Fibroblast of lung (primary cell): ENCODE measurements around the gene KLHL3. TPM values are rescaled to one million over a fixed set of nuclear protein-coding genes. Genes with fewer than 3 reads are reported as not detected.
A peak's percentile ranks its signal among the peaks of the same experiment; 100 is the strongest.

Source experiments
- DNase-seq, 2 donors: peaks; one replicate each; pipeline versions ENCODE4 v3.0.0 to v3.0.0-alpha.2; 2010; ENCODE audit warnings: low read depth in 2 of 2
- H2AFZ ChIP-seq: 2 replicates; pipeline ENCODE4 v1.5.1; 2012; ENCODE audit warnings: low read length, control low read depth, inconsistent platforms
- H3K27ac ChIP-seq: 2 replicates; pipeline ENCODE4 v1.5.1; 2011; ENCODE audit warnings: low read length, control low read depth; ENCODE audit not compliant: insufficient read depth
- H3K27me3 ChIP-seq: 2 replicates; pipeline ENCODE4 v1.5.1; 2011; ENCODE audit warnings: mild to moderate bottlenecking, low read length; ENCODE audit not compliant: control insufficient read depth, insufficient read depth
- H3K36me3 ChIP-seq: 2 replicates; pipeline ENCODE4 v1.5.1; 2011; ENCODE audit warnings: low read length; ENCODE audit not compliant: control insufficient read depth, insufficient read depth
- H3K4me1 ChIP-seq: 2 replicates; pipeline ENCODE4 v1.5.1; 2011; ENCODE audit warnings: low read length; ENCODE audit not compliant: control insufficient read depth, insufficient read depth; ENCODE audit errors: extremely low read depth
- H3K4me2 ChIP-seq: 2 replicates; pipeline ENCODE4 v1.5.1; 2011; ENCODE audit warnings: low read length, control low read depth; ENCODE audit not compliant: insufficient read depth; ENCODE audit errors: extremely low read depth
- H3K4me3 ChIP-seq, 4 experiments: fragments of 200-600 bp in 1 of 4; sonication (generic) in 1 of 4; replicated peaks in 1 of 4; 2 replicates each; pipeline ENCODE4 v1.5.1; 2011 to 2016; ENCODE audit warnings: low read length in 4 of 4, low read depth in 3 of 4, mild to moderate bottlenecking in 3 of 4, control low read depth in 2 of 4, inconsistent platforms in 1 of 4, mixed read lengths in 1 of 4; ENCODE audit not compliant: insufficient read depth in 1 of 4; ENCODE audit errors: control extremely low read depth in 1 of 4
- H3K79me2 ChIP-seq: 2 replicates; pipeline ENCODE4 v1.5.1; 2012; ENCODE audit warnings: mild to moderate bottlenecking, low read length, inconsistent platforms; ENCODE audit not compliant: control insufficient read depth, insufficient read depth
- H3K9ac ChIP-seq: 2 replicates; pipeline ENCODE4 v1.5.1; 2011; ENCODE audit warnings: mild to moderate bottlenecking, low read length, control low read depth; ENCODE audit not compliant: insufficient read depth
- H3K9me3 ChIP-seq: 2 replicates; pipeline ENCODE4 v1.5.1; 2012; ENCODE audit warnings: low read depth, low read length; ENCODE audit not compliant: control insufficient read depth, insufficient read depth
- H4K20me1 ChIP-seq: 2 replicates; pipeline ENCODE4 v1.5.1; 2011; ENCODE audit warnings: low read length; ENCODE audit not compliant: control insufficient read depth, insufficient read depth; ENCODE audit errors: extremely low read depth
- CTCF ChIP-seq, 2 donors: IDR thresholded peaks in 1 of 2; conservative IDR thresholded peaks in 1 of 2; 1 replicate in 1 of 2; 2 replicates in 1 of 2; pipeline ENCODE4 v1.5.1; 2011 to 2012; ENCODE audit warnings: low read length in 2 of 2, control low read depth in 1 of 2, inconsistent platforms in 1 of 2, low read depth in 1 of 2, mild to moderate bottlenecking in 1 of 2
- EZH2 ChIP-seq: IDR thresholded peaks from 2 replicates; pipeline ENCODE4 v1.5.1; 2012; ENCODE audit warnings: low read length, control low read depth, mild to moderate bottlenecking; ENCODE audit errors: missing control alignments
- polyA plus RNA-seq, 2 donors: library from polyadenylated mRNA; depleted of rRNA in 1 of 2; stranded (reverse) in 1 of 2; unstranded in 1 of 2; fragments of >200 nt; gene quantifications; 2 replicates each; pipeline ENCODE4 v1.2.1, GENCODE V29; 2011 to 2012; ENCODE audit warnings: missing spikeins in 1 of 2
- total RNA-seq: library from RNA; depleted of rRNA; stranded (reverse); fragments of >200 nt; gene quantifications from 2 replicates; pipeline ENCODE4 v1.2.1, GENCODE V29; 2014

Gene KLHL3
- total and polyA plus RNA-seq, 2 donors (not counting 1 experiment from before 2014, with no cell fraction given): 0.60 to 2.3 TPM

DNA sequence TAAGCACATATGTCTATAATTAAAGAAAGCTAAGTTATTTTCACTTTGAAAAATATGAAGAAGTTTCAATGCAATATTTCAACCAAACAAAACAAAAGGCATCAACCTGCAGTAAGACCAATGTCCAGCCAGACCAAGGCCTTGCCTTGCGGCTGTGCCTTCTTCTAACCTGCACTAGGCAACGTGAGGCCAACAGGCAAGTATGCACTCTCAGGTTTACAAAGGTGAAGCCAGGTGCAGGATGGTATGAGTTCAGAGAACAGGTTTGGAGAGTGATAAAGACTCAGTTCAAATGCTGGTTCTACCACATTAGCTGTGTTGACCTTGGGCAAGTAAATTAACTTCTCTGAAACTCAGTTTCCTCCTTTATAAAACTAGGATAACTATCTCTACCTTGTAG lies 79.3 kb downstream of the KLHL3 start:
- Histone ChIP-seq H3K4me3 (no peak overlapping the region), H3K27me3 (no peaks in the 10 kb centered on the region), H4K20me1 (no peaks in the 10 kb centered on the region), H2AFZ (no peak overlapping the region), H3K4me2 (no peak overlapping the region), H3K79me2 (no peaks in the 10 kb centered on the region), H3K36me3 (no peaks in the 10 kb centered on the region), H3K27ac (no peak overlapping the region), H3K9me3 (no peaks in the 10 kb centered on the region), H3K9ac (no peak overlapping the region), H3K4me1 (no peaks in the 10 kb centered on the region)
- no peak for TF ChIP-seq EZH2
- TF ChIP-seq CTCF (conservative IDR thresholded peaks at IDR 0.05 in 1 of 2, IDR thresholded peaks at IDR 0.05 in 1 of 2; ENCODE audit: low read depth in 1 of 2, low read length in 2 of 2): no peak
- DNase-seq: no peak

DNA sequence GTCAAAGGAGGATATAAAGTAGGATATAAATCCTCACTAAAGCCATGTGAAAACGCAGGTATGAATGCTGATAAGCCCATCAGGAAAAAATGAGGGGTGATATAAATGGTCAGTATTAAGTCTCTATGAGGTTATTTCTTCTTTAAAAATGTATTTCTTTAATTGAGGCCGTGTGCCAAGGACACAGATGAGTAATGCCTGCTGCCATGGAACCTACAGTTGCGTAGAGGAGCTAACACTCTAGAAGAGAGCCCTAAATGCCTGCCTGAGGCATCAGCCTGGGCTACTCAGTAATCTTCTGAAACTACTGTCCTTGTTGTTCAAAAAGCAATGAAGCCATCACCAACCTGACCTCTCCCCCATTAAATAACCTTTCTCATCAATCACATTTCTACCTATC lies 84.9 kb downstream of the KLHL3 start:
- H3K4me2 ChIP-seq: no peak overlapping the region
- no peak overlapping the region for H3K27ac ChIP-seq
- no peaks in the 10 kb centered on the region for H3K4me1 ChIP-seq
- no peak overlapping the region for H3K9ac ChIP-seq
- no peaks in the 10 kb centered on the region for H3K79me2 ChIP-seq
- no peaks in the 10 kb centered on the region for H3K36me3 ChIP-seq
- H4K20me1 ChIP-seq: no peaks in the 10 kb centered on the region
- H3K9me3 ChIP-seq: no peaks in the 10 kb centered on the region
- H3K27me3 ChIP-seq: no peaks in the 10 kb centered on the region
- DNase-seq: peak; percentile 7 to 31
- no peak overlapping the region for H2AFZ ChIP-seq
- TF ChIP-seq CTCF (conservative IDR thresholded peaks at IDR 0.05 in 1 of 2, IDR thresholded peaks at IDR 0.05 in 1 of 2; ENCODE audit: low read depth in 1 of 2, low read length in 2 of 2) (no peak), EZH2 (no peak)
- no peak overlapping the region for H3K4me3 ChIP-seq

GRCh38 chr5:137649228-137649935 lies 86.5 kb downstream of the KLHL3 start:
- Histone ChIP-seq H2AFZ (no peak overlapping the region), H3K27me3 (no peaks in the 10 kb centered on the region), H3K9ac (no peak overlapping the region), H3K4me1 (no peaks in the 10 kb centered on the region), H3K9me3 (no peaks in the 10 kb centered on the region), H3K36me3 (no peaks in the 10 kb centered on the region), H3K4me2 (no peak overlapping the region), H3K27ac (no peak overlapping the region), H3K79me2 (no peaks in the 10 kb centered on the region), H4K20me1 (no peaks in the 10 kb centered on the region), H3K4me3 (no peak overlapping the region)
- peak; percentile 61 to 79 for DNase-seq
- TF ChIP-seq EZH2 (no peak), CTCF (conservative IDR thresholded peaks at IDR 0.05 in 1 of 2, IDR thresholded peaks at IDR 0.05 in 1 of 2; ENCODE audit: low read depth in 1 of 2, low read length in 2 of 2) (no peak)
